ENCODE results near the gene VWA5B1.

The VWA5B1 gene

GRCh38 chr1:20371883-20372282 is 81.2 kb downstream of the VWA5B1 start:
- DNase-seq, result no peak

- no peak for DNase-seq
Observed at GRCh38 chr1:20372676-20373075, 82.0 kb downstream of the VWA5B1 start.

- DNase-seq, result no peak
Observed at GRCh38 chr1:20373286-20373685, 82.6 kb downstream of the VWA5B1 start.

DNA sequence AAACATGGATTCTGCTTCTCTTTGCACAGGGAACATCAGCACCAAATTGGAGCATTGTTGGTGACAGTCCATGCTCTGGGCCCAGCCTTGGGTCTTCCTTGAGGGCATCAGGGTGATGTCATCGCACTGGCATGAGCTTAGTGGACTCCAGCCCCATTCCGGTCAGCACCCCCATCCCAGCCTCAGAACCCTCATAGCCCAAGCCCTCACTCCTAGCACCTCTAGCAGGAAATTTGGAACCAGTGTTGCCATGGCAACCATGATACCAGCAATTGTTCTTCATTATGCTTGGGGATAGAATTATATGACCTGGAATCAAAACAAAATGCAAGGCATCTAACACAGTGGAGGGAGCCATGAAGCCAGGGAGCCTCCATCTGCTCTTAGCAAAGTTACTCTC is 83.1 kb downstream of the VWA5B1 start:
- no peak for DNase-seq

DNA sequence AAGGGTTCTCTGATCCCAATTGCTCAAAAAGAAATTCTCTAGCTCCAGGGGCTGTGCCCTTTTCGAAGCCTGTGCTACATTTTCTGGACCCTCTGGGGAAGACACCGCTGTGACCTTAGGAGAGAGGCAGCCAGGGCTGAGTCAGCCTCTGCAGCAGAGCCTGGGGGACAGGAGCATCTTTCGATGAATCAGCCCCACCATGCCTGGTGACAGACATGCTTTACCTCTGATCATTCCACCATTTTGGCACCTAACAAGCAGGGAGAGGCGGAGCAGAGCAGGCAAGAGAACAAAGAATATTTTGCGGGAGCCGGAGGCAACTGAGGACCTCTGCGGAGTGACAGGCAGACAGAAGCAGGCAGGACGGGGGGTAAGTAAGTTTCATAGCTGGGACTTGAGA is 84.9 kb downstream of the VWA5B1 start:
- no peak for DNase-seq

GRCh38 chr1:20376171-20376570 is 85.5 kb downstream of the VWA5B1 start:
- no peak for DNase-seq

DNA sequence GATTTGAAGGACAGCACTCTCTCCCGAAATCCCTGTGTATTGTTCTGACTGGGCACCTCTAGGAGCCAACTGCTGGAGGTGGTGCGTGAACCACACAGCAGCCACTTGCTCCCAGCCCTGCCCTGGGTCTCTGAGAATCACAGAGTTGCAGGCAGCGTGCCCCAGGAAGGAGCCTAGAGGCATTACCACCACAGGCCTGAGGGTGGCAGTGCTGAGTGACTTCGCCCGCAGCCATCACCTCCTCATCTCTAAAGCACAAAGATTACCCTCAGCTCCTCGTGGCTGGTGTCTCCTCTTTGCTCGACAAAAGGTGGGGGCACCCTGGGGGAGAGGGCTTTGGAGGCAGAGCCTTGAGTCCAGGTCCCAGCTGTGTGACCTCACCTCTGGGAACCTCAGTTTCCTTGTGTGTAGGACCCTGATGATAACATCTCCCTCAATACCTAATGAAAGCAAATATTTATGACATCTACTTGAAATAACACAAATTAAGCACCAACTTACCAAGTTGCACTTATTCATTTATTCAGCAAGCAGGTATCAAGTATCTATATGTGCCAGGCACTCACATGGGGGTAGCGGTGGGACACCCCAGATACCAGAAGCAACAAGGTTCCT is 86.3 kb downstream of the VWA5B1 start:
- no peak for DNase-seq

GRCh38 chr1:20377516-20378270 is 87.0 kb downstream of the VWA5B1 start:
- no peak for DNase-seq

GRCh38 chr1:20379075-20379474 is 88.4 kb downstream of the VWA5B1 start:
- no peak for DNase-seq

- no peak for DNase-seq
Observed at GRCh38 chr1:20380175-20380574, 89.5 kb downstream of the VWA5B1 start.

GRCh38 chr1:20380616-20381035 is 90.0 kb downstream of the VWA5B1 start:
- DNase-seq, result no peak

DNA sequence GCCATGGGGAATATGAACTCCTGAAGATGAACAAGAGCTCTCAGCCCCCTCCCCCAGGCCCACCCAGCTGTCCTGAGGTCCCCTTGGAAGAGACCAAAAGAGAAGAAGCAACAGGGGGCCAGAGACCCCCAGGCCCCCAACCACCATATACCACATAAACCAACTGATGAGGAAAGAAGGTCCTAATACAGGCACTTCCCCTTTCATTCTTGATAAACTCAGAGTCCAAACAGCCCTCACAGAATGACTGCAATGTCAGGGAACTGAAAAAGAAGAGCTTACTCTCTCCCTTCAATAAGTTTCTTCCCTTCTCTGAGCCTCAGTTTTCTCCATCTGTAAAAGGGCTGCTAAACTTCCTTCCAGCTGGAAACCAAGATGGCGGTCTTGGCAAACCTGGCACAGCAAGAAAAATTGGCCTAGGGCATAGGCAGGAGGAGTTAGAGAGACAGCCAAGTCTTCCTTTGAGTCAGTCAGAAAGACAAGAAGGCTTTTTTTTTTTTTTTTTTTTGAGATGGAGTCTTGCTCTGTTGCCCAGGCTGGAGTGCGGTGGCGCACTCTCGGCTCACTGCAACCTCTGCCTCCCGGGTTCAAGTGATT is 90.5 kb downstream of the VWA5B1 start:
- no peak for DNase-seq

GRCh38 chr1:20381961-20382360 is 91.3 kb downstream of the VWA5B1 start:
- no peak for DNase-seq

- DNase-seq, result no peak
Observed at GRCh38 chr1:20382711-20383110, 92.0 kb downstream of the VWA5B1 start.

- no peak for DNase-seq
Observed at GRCh38 chr1:20383631-20384030, 93.0 kb downstream of the VWA5B1 start.

DNA sequence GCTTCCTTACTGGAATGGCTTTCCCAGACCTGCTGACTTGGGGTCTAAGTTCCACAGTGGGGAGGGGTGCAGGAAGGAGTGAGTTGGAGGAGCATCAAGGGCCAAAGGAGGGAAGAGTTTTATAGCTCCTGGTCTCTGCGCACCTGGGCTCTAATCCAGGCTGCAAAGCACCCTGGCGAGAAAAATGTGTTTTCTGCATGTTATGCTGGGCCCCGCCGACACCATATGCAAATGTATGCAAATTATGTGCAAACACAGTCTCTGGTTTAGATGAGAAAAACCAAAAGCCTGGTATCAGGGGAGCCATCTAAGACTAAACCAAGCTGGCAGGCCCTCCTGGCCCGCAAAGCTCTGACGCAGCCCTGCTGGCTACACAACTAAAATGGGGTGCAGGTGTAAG is 95.0 kb downstream of the VWA5B1 start:
- no peak for DNase-seq

DNA sequence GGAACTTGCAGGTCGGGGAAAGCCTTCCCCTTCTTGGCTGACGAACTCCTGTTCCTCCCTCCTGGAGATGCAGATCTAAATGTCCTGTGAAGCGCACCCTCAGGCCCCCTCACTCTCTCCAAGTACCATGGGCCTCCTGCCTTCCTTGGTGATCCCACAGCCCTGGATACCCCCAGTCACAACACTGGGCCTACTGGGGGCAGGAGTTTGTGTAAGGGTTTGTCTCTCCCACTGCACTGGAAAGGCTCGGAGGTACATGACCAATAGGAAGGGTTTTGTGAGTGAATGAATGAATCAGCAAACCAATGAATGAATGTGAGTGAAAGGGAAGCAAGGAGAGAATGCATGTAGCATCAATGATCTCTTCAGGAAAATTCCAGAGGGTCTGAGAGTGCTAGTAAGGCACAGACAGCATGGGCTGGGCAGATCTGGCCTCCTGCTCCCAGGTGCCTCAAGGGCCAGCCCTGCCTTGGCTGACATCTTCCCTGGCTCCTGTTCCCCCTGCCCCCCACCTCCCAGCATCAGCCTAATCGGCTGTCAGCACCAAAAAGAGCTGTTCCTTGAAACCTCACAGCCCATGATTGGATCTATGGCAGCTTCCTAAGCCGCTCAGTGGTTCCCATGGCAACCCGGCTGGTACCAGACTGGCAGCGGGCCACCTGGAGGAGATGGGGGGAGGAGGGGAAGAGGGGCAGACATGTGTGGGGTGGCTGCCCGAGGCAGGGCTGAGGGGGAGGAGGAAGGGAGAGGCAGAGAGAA is 95.8 kb downstream of the VWA5B1 start:
- DNase-seq, result no peak

GRCh38 chr1:20389571-20389970 is 98.9 kb downstream of the VWA5B1 start:
- no peak for DNase-seq

GRCh38 chr1:20390589-20391331 is 100.1 kb downstream of the VWA5B1 start:
- DNase-seq, result no peak

- DNase-seq, result no peak
Observed at GRCh38 chr1:20395255-20395654, 104.6 kb downstream of the VWA5B1 start.

DNA sequence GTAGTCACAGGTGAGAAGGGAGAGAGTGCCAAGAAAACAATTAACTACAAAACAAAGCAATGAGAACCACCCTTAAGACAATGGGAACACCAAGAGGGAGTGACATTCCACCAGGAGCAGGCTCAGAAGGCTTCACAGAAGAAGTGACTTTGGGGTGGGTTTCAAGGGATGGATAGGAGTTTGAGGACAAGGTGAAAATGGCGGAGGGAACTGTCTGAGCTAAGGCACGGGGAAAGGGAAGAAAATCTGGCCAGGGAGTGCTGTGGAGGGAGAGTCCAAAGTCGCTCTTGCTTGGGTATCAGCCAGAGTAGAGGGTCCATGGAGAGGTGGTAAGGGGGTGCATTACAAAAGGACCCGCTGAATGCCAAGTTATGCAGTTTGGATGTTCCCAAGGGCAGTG is 108.1 kb downstream of the VWA5B1 start:
- no peak for DNase-seq

GRCh38 chr1:20399196-20399595 is 108.5 kb downstream of the VWA5B1 start:
- DNase-seq, result no peak
